ENCODE results near the gene ZNF516. TPM values are rescaled to one million over a fixed set of nuclear protein-coding genes. Genes with fewer than 3 reads are reported as not detected.
A peak's percentile ranks its signal among the peaks of the same experiment; 100 is the strongest.

ZNF516 gene
- total RNA-seq, 1 experiment from 2014 or later, result 17.4 TPM

DNA sequence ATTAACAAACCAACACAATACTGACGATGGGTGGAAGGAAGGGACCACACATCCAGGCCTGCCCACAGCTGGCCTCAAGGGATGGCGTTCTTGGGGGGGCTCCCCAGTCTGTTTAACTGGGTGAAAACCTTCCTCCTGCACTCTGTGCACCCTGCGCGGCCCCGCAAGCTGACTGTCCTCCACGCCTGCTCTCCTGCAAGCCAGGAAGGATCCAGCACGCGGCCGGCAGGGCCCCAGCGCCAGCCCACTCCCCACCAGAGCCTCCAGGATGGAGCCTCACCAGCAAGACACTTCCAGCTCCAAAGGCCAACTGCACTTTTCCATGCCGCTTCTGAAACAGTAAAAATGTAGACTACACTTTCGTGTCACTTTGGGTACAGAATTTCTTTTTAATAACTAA lies 135.1 kb downstream of the ZNF516 start:
- no peak overlapping the region for H3K4me3 ChIP-seq
- no peaks in the 10 kb centered on the region for H3K27me3 ChIP-seq (replicated peaks)
- peaks cover 25% of the 10 kb centered on the region for H3K4me1 ChIP-seq (replicated peaks)
- peaks cover 20% of the 10 kb centered on the region for H3K36me3 ChIP-seq
- no peak for DNase-seq (ENCODE audit: low read depth in 1 of 2, low spot score in 2 of 2)
- no peak overlapping the region for H3K27ac ChIP-seq
- H3K9me3 ChIP-seq (replicated peaks), result no peaks in the 10 kb centered on the region

DNA sequence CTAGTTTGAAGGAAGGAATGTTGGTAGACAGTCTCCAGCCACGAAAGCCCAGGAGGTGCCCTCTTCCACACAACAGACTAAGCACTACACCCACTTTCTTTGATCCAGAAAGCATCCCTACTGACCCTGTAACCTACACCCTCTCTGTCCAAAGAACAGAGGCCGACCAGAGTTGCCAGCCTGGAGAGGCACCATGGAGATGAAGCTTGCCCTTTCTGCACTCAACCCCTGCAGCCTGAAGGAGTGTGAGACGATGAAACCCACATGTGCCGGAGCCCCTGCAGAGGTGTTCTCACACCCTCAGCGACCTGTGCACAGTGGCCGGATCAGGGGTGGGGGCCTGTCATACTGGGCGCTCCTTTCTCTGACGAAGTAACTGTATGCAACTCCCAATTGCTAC lies 136.3 kb downstream of the ZNF516 start:
- no peak overlapping the region for H3K27ac ChIP-seq
- H3K27me3 ChIP-seq (replicated peaks), result no peaks in the 10 kb centered on the region
- peaks cover 17% of the 10 kb centered on the region for H3K4me1 ChIP-seq (replicated peaks)
- no peak overlapping the region for H3K4me3 ChIP-seq
- H3K36me3 ChIP-seq, result peaks cover 20% of the 10 kb centered on the region
- H3K9me3 ChIP-seq (replicated peaks), result no peaks in the 10 kb centered on the region
- DNase-seq (ENCODE audit: low read depth in 1 of 2, low spot score in 2 of 2), result no peak

DNA sequence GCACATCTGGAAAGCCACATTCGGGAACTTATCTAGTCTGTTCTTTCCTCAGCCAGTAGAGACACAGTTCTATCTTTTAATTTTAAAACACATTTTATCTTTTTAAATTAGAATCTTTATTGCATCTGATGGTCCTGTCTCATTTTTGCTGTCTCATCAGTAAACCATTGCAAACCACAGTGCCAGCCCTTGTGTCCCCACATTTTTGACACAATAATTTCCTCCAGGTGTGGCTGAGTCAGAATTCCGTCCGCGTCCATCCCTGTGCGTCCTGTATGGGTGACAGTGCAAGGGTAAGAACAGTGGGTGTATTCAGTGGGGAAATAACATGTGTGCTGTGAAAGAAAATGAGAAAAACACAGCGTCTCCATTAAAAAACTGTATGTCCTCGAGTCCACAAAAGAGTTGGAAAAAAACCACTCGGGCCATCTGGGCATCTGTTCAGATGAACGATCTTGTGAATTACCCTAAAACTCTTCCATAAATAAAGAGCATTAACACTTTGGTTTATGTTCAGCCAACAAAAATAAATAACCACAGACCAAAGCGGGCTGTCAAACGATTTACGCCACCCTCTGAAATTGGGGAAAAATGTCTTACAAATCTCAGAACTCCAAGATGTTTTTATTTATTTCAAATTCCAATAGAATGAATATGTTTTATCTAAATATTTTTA lies 137.3 kb downstream of the ZNF516 start:
- Histone ChIP-seq H3K27ac (no peak overlapping the region), H3K9me3 (replicated peaks) (no peaks in the 10 kb centered on the region), H3K4me1 (replicated peaks) (peaks cover 7% of the 10 kb centered on the region), H3K27me3 (replicated peaks) (no peaks in the 10 kb centered on the region), H3K36me3 (peaks cover 20% of the 10 kb centered on the region), H3K4me3 (no peak overlapping the region)
- no peak for DNase-seq (ENCODE audit: low read depth in 1 of 2, low spot score in 2 of 2)

DNA sequence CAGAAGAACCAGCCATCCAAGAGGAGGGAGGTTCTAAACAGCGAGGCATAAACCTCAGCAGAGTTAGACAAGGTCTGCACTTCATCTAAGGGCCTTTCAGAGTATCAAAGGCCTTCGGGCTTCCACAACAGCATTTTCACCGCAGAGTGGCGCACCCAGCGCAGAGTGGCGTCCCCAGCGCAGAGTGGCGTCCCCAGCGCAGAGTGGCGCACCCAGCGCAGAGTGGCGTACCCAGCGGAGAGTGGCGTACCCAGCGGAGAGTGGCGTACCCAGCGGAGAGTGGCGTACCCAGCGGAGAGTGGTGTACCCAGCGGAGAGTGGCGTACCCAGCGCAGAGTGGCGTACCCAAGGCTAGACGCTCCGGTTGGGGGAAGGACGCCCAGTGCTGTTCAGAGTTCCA lies 137.9 kb downstream of the ZNF516 start:
- DNase-seq (ENCODE audit: low read depth in 1 of 2, low spot score in 2 of 2), result no peak
- no peaks in the 10 kb centered on the region for H3K27me3 ChIP-seq (replicated peaks)
- H3K36me3 ChIP-seq, result peaks cover 16% of the 10 kb centered on the region
- no peak overlapping the region for H3K4me3 ChIP-seq
- no peaks in the 10 kb centered on the region for H3K9me3 ChIP-seq (replicated peaks)
- H3K27ac ChIP-seq, result no peak overlapping the region
- H3K4me1 ChIP-seq (replicated peaks), result peaks cover 7% of the 10 kb centered on the region

DNA sequence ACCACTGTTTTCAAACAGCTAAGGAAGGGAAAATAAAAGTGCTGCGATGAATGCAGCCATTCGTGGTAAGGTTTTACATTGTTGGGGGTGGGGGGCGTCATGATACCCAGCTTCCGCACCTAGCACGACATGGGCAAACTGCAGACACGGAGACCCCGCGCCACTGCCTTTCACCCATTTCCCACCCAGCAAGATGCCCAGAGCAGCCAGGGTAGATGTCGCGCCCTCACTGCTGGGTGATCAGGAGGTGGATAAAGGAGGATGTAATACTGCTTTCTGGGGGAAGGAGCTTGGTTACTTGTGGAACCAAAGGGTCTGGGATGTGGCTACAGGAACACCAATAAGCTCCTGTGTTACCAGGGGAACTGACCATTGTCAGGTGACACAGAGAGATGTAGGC lies 138.4 kb downstream of the ZNF516 start:
- Histone ChIP-seq H3K9me3 (replicated peaks) (no peaks in the 10 kb centered on the region), H3K4me1 (replicated peaks) (peaks cover 11% of the 10 kb centered on the region), H3K36me3 (peaks cover 11% of the 10 kb centered on the region), H3K27ac (no peak overlapping the region), H3K4me3 (no peak overlapping the region), H3K27me3 (replicated peaks) (no peaks in the 10 kb centered on the region)
- no peak for DNase-seq (ENCODE audit: low read depth in 1 of 2, low spot score in 2 of 2)

DNA sequence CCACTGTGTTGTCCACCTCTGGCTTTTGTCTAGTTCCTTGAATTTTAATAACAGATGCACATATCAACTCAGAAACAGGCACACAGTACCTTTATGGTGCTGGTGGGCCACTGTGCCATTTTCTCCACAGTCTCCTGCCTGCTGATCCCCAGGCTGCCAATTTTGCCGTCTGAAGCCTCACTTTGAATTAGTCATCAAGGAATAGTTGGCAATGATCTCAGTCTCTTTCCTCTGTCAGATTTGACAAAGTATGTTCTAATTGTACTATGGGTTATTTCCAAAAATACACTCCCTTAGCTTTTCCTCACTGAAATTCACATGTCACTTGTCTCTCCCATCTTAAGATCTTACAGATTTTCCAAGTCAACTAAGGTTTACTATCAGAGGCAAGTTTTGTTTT lies 140.7 kb downstream of the ZNF516 start:
- peaks cover 12% of the 10 kb centered on the region for H3K4me1 ChIP-seq (replicated peaks)
- H3K36me3 ChIP-seq, result peaks cover 3% of the 10 kb centered on the region; the same call in 1 of the 2 replicates
- H3K27me3 ChIP-seq (replicated peaks), result no peaks in the 10 kb centered on the region
- no peak overlapping the region for H3K27ac ChIP-seq
- DNase-seq (ENCODE audit: low read depth in 1 of 2, low spot score in 2 of 2), result no peak
- H3K4me3 ChIP-seq, result no peak overlapping the region
- H3K9me3 ChIP-seq (replicated peaks), result no peaks in the 10 kb centered on the region

DNA sequence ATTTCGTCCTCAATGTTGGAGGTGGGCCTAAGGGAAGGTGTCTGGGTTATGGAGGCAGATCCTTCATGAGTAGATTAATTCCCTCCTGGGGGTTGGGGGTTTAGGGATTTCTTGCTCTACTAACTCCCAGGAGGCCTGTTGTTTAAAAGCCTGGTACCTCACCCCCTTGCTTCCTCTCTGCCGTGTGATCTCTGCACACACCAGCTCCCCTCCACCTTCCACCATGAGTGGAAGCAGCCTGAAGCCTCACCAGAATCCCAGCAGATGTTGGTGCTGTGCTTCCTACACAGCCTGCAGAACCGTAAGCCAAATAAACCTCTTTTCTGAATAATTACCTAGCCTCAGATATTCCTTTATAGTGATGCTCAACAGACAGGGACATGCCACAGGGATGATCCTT lies 141.5 kb downstream of the ZNF516 start:
- H3K4me1 ChIP-seq (replicated peaks), result peaks cover 18% of the 10 kb centered on the region
- peaks cover 3% of the 10 kb centered on the region; the same call in 1 of the 2 replicates for H3K36me3 ChIP-seq
- H3K4me3 ChIP-seq, result no peak overlapping the region
- no peaks in the 10 kb centered on the region for H3K27me3 ChIP-seq (replicated peaks)
- no peak for DNase-seq (ENCODE audit: low read depth in 1 of 2, low spot score in 2 of 2)
- no peak overlapping the region for H3K27ac ChIP-seq
- H3K9me3 ChIP-seq (replicated peaks), result no peaks in the 10 kb centered on the region

DNA sequence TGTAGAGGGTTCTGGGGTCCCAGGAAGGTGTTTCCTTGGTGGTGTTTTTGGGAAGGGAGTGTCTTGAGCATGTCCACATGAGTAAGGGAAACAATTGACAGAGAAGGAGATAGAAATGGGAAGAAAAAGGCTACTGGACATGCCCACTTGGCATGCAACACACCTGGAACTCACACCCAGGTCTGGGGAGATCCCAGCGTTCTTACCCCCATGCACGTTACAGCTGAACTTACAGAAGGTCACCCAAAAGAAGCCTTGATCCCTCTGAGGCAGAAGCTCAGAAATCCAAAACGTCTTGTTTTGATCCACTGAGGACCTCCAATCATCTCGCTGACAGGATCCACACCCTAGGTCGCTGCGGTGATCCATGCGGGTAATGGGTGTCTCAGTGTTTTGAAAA lies 142.0 kb downstream of the ZNF516 start:
- H3K9me3 ChIP-seq (replicated peaks), result no peaks in the 10 kb centered on the region
- no peaks in the 10 kb centered on the region for H3K27me3 ChIP-seq (replicated peaks)
- H3K4me1 ChIP-seq (replicated peaks), result peaks cover 18% of the 10 kb centered on the region
- H3K27ac ChIP-seq, result no peak overlapping the region
- peaks cover 3% of the 10 kb centered on the region; the same call in 1 of the 2 replicates for H3K36me3 ChIP-seq
- no peak for DNase-seq (ENCODE audit: low read depth in 1 of 2, low spot score in 2 of 2)
- H3K4me3 ChIP-seq, result no peak overlapping the region

DNA sequence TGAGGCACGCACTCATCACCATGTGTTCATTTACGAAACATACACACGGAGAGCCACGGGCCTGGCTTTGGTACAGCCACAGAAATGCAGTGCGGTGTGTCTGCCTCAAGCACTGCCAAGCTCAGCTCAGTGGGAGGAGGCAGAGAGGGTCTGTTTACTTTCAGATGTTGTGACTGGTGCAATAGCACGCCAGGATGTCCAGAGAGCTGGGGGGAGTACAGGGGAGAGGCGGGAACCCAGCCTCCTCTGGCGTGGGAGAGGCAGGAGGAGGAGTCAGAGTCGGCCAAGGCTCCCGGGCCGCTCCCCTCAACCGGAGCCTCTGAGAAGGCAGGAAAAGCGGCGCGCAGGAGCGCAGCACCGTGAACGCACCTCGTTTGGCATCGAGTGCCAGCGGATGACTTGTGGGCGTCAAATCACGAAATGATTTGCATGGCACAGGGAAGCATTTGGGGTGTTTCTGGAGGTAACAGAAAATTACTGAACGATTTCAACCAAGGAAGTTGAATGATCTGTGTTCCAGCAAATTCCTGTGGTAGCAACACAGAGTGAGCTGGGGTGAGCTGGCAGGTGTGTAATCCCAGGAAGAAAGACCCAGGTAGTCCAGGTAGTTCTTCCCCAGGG lies 143.0 kb downstream of the ZNF516 start:
- no peak overlapping the region for H3K27ac ChIP-seq
- peak overlapping the region; percentile 11 for H3K4me3 ChIP-seq
- no peaks in the 10 kb centered on the region for H3K9me3 ChIP-seq (replicated peaks)
- peaks cover 3% of the 10 kb centered on the region; the same call in 1 of the 2 replicates for H3K36me3 ChIP-seq
- peak; percentile 82 to 90 for DNase-seq (ENCODE audit: low read depth in 1 of 2, low spot score in 2 of 2)
- peaks cover 15% of the 10 kb centered on the region for H3K4me1 ChIP-seq (replicated peaks)
- H3K27me3 ChIP-seq (replicated peaks), result no peaks in the 10 kb centered on the region

DNA sequence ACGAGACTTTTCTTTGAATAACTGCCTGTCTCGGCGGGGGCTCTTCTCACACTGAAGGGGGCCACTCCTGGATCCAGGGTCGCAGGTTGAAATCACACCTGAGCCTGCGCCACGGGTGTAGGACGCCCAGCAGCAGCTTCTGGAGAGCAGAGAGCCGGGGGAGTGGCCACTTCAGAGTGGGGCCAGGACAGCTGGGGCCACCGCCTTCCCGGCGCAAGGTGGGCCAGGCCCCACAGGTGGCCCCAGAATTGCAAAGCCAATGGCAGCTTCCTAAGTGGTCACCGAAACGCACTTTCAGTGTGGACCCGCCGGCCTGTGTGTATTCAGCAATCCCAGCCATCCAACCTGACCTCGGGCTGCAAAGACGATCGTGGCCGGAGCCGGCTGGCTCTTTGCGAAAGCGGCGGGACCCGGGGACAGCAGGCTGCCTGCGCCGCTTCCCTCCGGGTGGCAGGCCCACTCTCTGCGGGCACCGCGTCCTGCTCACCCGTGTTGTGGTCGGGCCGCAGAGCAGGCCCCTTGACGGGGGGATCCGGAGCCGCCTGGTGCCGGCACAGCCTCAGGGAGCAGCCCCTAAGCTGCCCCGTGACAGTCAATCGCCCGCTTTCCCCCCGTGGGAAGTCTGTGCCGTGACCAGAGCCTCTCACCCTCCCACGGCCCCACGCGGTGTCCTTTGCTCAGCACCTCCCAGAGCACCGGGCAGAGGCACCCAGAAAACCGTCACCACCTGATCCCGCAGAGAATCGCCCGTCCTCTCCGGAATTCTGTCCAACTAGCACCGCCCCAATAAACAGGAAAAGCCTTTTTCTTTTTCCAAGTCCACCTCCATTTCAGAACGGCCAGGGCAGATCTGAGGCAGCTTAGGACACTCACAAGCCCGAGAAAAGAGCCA lies 144.7 kb downstream of the ZNF516 start:
- Histone ChIP-seq H3K9me3 (replicated peaks) (no peaks in the 10 kb centered on the region), H3K27ac (no peak overlapping the region), H3K36me3 (no peaks in the 10 kb centered on the region), H3K4me3 (no peak overlapping the region), H3K4me1 (replicated peaks) (peaks cover 15% of the 10 kb centered on the region), H3K27me3 (replicated peaks) (no peaks in the 10 kb centered on the region)
- no peak for DNase-seq (ENCODE audit: low read depth in 1 of 2, low spot score in 2 of 2)

DNA sequence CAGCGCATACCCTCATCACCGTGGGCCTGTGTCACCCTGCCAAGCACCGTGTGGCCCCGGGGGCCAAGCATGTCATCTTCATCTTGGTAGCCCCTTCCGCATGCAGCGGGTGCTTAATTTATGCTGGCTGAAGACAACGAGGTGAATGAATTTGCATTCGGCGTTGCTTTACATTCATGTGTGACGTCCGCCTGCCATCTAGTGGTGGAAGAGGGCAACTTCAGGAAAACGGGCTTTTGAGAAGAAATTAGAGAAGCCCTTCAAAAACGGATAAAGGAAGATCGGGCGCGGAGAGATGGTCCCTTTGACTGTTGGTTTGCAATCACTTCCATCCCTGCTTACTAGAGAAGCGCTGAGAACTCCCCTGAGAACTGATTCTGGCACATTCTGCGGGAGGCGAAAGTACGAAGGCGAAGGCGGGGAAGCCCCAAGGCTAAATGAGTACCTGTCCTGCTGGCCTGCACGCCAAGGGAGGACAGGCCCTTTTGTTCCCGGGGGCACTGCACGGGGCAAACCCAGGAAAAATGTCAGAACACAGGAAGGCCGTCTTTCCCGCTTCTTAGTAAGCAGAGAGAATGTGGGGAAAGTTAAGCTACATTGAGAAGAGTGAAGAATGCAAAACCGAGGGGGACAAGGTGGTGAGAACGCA lies 145.9 kb downstream of the ZNF516 start:
- peaks cover 15% of the 10 kb centered on the region for H3K4me1 ChIP-seq (replicated peaks)
- H3K27ac ChIP-seq, result no peak overlapping the region
- H3K36me3 ChIP-seq, result no peaks in the 10 kb centered on the region
- peak in 1 of 2 experiments; percentile 48 for DNase-seq (ENCODE audit: low read depth in 1 of 2, low spot score in 2 of 2)
- no peaks in the 10 kb centered on the region for H3K27me3 ChIP-seq (replicated peaks)
- no peaks in the 10 kb centered on the region for H3K9me3 ChIP-seq (replicated peaks)
- no peak overlapping the region for H3K4me3 ChIP-seq

DNA sequence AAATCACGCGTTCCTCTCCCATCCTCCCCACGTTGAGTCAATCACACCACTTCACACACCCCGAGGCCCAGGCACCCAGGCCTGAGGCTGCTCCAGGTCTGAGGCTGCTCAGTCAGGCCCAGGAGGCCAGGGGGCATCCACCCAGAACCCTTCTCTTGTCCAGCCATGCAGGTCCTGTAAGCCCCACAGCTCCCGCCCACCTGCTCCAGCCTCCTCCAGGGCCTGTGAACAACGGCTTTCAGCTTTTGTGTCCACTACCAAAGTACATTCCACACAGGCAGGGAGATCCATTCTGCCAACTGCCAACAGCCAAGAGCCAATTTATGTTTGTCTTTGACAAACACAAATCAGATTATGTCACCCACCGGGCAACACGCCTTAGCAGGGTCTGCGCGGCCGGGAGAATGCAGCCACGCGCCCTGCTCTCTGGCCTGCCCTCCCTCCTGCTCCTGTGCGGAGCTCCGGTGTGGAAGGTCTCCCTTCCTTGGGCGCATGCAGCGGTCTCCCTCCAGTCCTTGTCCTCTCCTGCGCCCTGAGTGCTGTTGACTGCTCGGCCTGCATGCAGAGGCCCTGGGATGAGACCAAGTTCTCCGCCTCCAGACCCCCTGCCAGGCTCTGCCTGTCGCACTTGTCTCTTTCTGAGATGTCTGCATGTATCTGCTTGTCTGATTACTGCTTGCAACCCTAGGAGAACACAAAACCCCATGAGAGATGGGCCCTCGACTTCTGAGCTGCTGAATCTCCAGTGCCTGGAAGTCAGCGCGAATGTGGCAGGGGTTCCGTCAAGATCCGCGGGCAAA lies 146.6 kb downstream of the ZNF516 start:
- DNase-seq (ENCODE audit: low read depth in 1 of 2, low spot score in 2 of 2), result no peak
- Histone ChIP-seq H3K27ac (no peak overlapping the region), H3K9me3 (replicated peaks) (no peaks in the 10 kb centered on the region), H3K4me1 (replicated peaks) (peaks cover 15% of the 10 kb centered on the region), H3K36me3 (no peaks in the 10 kb centered on the region), H3K27me3 (replicated peaks) (no peaks in the 10 kb centered on the region), H3K4me3 (no peak overlapping the region)

DNA sequence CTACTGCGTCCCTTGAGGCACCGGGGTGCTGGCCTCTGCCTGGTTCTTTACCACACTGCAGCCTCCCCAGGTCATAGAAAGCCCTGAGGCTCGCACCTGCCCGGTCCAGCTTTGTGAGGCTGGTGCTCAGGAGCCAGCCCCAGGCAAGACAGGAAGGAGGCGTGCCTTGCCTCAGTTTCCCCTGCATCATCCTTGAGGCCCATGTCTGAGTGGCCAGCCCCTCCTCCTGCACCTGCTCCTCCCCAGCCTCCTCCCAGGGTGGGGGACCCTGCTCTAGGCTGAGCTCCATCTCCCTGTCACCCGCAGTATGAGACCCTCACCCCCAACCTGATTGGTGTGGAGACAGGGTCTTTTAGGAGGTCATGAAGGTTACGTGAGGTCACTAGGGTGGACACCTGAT lies 147.7 kb downstream of the ZNF516 start:
- H3K27me3 ChIP-seq (replicated peaks), result no peaks in the 10 kb centered on the region
- peaks cover 12% of the 10 kb centered on the region for H3K4me1 ChIP-seq (replicated peaks)
- DNase-seq (ENCODE audit: low read depth in 1 of 2, low spot score in 2 of 2), result no peak
- H3K27ac ChIP-seq, result no peak overlapping the region
- H3K9me3 ChIP-seq (replicated peaks), result no peaks in the 10 kb centered on the region
- no peak overlapping the region for H3K4me3 ChIP-seq
- no peaks in the 10 kb centered on the region for H3K36me3 ChIP-seq

Measured in SJSA1 (cell line).